Gastrocnemius medialis (tissue), 4 donors: Measurements from ENCODE around the gene CORO2A. TPM values are rescaled to one million over a fixed set of nuclear protein-coding genes. Genes with fewer than 3 reads are reported as not detected.
"Not testable (repeated sequence)": the region's sequence is repeated elsewhere in the genome, so short reads cannot be mapped to it uniquely, and the experiment has no call there.

Source experiments
- ATAC-seq, 2 donors: fragments of 150-250 bp; one replicate each; pipeline ENCODE4 v1.9.1; 2016
- DNase-seq, 2 donors: peaks; one replicate each; pipeline ENCODE4 v3.0.0-alpha.2; 2019
- H3K27ac ChIP-seq, 4 donors: fragments of 200-600 bp; sonication (generic); 1 replicate in 1 of 4; 2 replicates in 3 of 4; pipeline ENCODE4 v1.5.1; 2016 to 2018; ENCODE audit warnings: mild to moderate bottlenecking in 2 of 4, moderate library complexity in 1 of 4
- H3K27me3 ChIP-seq, 3 donors: fragments of 200-600 bp; sonication (generic) in 2 of 3; 1 replicate in 1 of 3; 2 replicates in 2 of 3; pipeline versions ENCODE4 v1.5.1 to v1.6.0; 2016 to 2019; ENCODE audit warnings: mild to moderate bottlenecking in 1 of 3, moderate library complexity in 1 of 3
- H3K36me3 ChIP-seq, 2 donors: fragments of 200-600 bp; sonication (generic) in 1 of 2; one replicate each; pipeline ENCODE4 v1.5.1; 2017 to 2018
- H3K4me1 ChIP-seq, 2 donors: fragments of 200-600 bp; sonication (generic) in 1 of 2; one replicate each; pipeline ENCODE4 v1.5.1; 2016 to 2017; ENCODE audit warnings: mild to moderate bottlenecking in 2 of 2
- H3K4me3 ChIP-seq, 4 donors: fragments of 200-600 bp; sonication (generic) in 3 of 4; 1 replicate in 1 of 4; 2 replicates in 3 of 4; pipeline ENCODE4 v1.5.1; 2016 to 2019; ENCODE audit warnings: mild to moderate bottlenecking in 2 of 4
- H3K9me3 ChIP-seq, 3 donors: fragments of 200-600 bp; sonication (generic) in 2 of 3; 1 replicate in 1 of 3; 2 replicates in 2 of 3; pipeline ENCODE4 v1.5.1; 2016 to 2019
- POLR2A ChIP-seq, 2 donors: fragments of 450-650 bp; IDR thresholded peaks; one replicate each; pipeline ENCODE4 v1.6.1; 2017; ENCODE audit warnings: antibody characterized with exemption in 2 of 2, mild to moderate bottlenecking in 2 of 2, moderate library complexity in 2 of 2
- in situ Hi-C, 4 donors: fragments of 200-750 bp; cut with MboI; loops; one replicate each; pipeline versions ENCODE4 v1.15.0 to v1.8.0; 2017; ENCODE audit warnings: low sequenced_read_pairs in 4 of 4
- intact Hi-C: fragments of 100-400 bp; cut with DNase I; formaldehyde crosslinking; loops from one replicate; pipeline ENCODE4 v1.15.1; 2023; ENCODE audit warnings: low total_unique reads
- total RNA-seq, 4 donors: library from RNA; depleted of rRNA; stranded (reverse); fragments of >200 nt; gene quantifications; one replicate each; pipeline versions ENCODE4 v1.1.0 to v1.2.3, GENCODE V29; 2016
- TF ChIP-seq, protein P1 (sequence below), 5 experiments: fragments of 450-650 bp in 3 of 5; fragments of 200-600 bp in 2 of 5; sonication (generic) in 2 of 5; IDR thresholded peaks in 4 of 5; conservative IDR thresholded peaks in 1 of 5; 1 replicate in 4 of 5; 2 replicates in 1 of 5; pipeline ENCODE4 v1.5.1; 2016 to 2019; ENCODE audit warnings: antibody characterized with exemption in 5 of 5, mild to moderate bottlenecking in 3 of 5, moderate library complexity in 3 of 5

CORO2A gene
- total RNA-seq, 4 donors from 2014 or later = 0.05 to 0.42 (median 0.19) TPM

GRCh38 chr9:98094851-98095250, 97.6 kb downstream of the CORO2A start:
- no peaks in the 10 kb centered on the region for H3K36me3 ChIP-seq
- ATAC-seq = no peak

DNA sequence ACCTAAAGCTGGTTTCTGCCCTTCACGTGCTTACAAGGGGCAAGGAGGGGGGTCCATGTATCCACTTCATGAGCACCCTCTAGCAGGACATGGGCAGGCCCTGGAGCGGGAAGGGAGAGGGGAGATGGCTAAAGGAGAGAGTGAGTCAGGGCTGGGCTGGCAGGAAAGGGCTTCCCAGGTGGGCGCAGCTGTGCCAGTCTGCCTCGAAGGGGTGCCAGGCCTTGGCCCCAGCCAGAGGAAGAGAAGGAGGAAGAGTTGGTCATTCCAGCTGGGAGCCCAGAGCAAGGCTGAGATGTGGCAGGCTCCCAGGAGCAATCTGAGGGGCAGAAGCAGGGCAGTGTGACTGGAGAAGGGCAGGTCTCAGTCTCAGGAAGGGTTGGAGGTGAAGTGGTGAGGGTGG, 98.1 kb downstream of the CORO2A start:
- intact Hi-C loops (no loop called here), in situ Hi-C loops (no loop called here)
- Histone ChIP-seq H3K36me3 (no peaks in the 10 kb centered on the region), H3K27ac (no peak overlapping the region), H3K4me1 (no peaks in the 10 kb centered on the region), H3K9me3 (no peaks in the 10 kb centered on the region), H3K4me3 (no peak overlapping the region), H3K27me3 (peaks cover 7 to 14% (median 12%) of the 10 kb centered on the region in 3 donors)
- ATAC-seq (no peak), DNase-seq (no peak)
- TF ChIP-seq POLR2A (IDR thresholded peaks at IDR 0.05) = no peak
- TF ChIP-seq, protein P1, sequence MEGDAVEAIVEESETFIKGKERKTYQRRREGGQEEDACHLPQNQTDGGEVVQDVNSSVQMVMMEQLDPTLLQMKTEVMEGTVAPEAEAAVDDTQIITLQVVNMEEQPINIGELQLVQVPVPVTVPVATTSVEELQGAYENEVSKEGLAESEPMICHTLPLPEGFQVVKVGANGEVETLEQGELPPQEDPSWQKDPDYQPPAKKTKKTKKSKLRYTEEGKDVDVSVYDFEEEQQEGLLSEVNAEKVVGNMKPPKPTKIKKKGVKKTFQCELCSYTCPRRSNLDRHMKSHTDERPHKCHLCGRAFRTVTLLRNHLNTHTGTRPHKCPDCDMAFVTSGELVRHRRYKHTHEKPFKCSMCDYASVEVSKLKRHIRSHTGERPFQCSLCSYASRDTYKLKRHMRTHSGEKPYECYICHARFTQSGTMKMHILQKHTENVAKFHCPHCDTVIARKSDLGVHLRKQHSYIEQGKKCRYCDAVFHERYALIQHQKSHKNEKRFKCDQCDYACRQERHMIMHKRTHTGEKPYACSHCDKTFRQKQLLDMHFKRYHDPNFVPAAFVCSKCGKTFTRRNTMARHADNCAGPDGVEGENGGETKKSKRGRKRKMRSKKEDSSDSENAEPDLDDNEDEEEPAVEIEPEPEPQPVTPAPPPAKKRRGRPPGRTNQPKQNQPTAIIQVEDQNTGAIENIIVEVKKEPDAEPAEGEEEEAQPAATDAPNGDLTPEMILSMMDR (IDR thresholded peaks at IDR 0.05 in 4 of 5, conservative IDR thresholded peaks at IDR 0.05 in 1 of 5) = no peak

More at GRCh38 chr9:98094851-98095250, 97.6 kb downstream of the CORO2A start:
- intact Hi-C loops = no loop called here
- no peaks in the 10 kb centered on the region for H3K4me1 ChIP-seq
- in situ Hi-C loops = no loop called here
- no peaks in the 10 kb centered on the region for H3K9me3 ChIP-seq
- H3K27ac ChIP-seq = no peak overlapping the region
- DNase-seq = no peak
- H3K4me3 ChIP-seq = no peak overlapping the region
- TF ChIP-seq POLR2A (IDR thresholded peaks at IDR 0.05) = no peak
- TF ChIP-seq, protein P1 (IDR thresholded peaks at IDR 0.05 in 4 of 5, conservative IDR thresholded peaks at IDR 0.05 in 1 of 5) = no peak
- H3K27me3 ChIP-seq = peaks cover 7 to 10% (median 8%) of the 10 kb centered on the region in 3 donors

GRCh38 chr9:98092613-98092931, 99.9 kb downstream of the CORO2A start:
- no peak overlapping the region for H3K27ac ChIP-seq
- TF ChIP-seq, protein P1 (IDR thresholded peaks at IDR 0.05 in 4 of 5, conservative IDR thresholded peaks at IDR 0.05 in 1 of 5) = no peak
- TF ChIP-seq POLR2A (IDR thresholded peaks at IDR 0.05) = no peak
- DNase-seq = no peak
- no peaks in the 10 kb centered on the region for H3K4me1 ChIP-seq
- peaks cover 14 to 29% (median 15%) of the 10 kb centered on the region in 3 donors for H3K27me3 ChIP-seq
- no peak overlapping the region for H3K4me3 ChIP-seq
- ATAC-seq = no peak
- no peaks in the 10 kb centered on the region for H3K36me3 ChIP-seq
- no peaks in the 10 kb centered on the region for H3K9me3 ChIP-seq
- intact Hi-C loops (no loop called here), in situ Hi-C loops (no loop called here)

DNA sequence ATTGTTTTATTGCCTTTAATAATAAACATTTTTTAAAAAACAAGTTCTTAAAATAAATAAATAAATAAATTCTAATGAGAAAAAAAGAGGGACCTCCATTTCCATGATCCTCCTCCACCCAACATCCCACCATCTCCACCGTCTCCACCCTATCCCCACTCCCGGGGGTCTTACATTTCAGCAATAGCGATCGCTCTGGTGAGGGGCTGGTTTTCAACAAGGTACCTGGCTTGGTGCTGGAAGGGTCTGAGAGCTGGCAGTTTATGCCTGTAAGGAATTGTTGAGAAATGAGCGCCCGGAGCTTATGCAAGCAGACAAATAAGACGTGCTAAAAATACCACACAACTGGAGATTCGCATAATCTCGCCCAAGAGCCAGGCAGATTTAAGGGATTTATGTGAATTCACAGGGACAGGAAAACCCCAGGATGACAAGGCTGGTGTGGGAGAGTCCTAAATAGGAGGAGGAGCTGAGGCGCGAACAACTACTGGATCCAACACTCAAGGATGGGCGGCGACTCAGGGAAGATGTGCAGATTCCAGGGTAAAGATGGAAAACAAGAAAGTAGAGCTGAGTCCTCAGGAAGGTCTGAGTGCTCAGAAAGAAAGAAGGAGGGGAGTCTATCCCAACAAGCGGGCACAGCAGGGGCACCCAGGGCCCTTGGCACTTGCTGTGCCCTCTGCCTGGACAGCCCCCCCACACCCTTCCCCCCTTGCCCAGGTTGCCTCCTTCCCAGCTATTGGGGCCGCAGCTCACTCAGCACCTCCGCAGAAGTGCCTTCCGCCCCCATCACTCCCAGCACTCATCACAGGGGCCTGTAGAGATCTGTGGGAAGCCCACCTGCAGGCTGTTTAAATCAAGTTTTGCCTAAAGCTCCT, 100.5 kb downstream of the CORO2A start:
- peaks cover 14 to 32% (median 15%) of the 10 kb centered on the region in 3 donors for H3K27me3 ChIP-seq
- TF ChIP-seq, protein P1 (IDR thresholded peaks at IDR 0.05 in 4 of 5, conservative IDR thresholded peaks at IDR 0.05 in 1 of 5) = no peak
- TF ChIP-seq POLR2A (IDR thresholded peaks at IDR 0.05) = no peak
- no peak for DNase-seq
- no peaks in the 10 kb centered on the region for H3K4me1 ChIP-seq
- no peaks in the 10 kb centered on the region for H3K9me3 ChIP-seq
- no peaks in the 10 kb centered on the region for H3K36me3 ChIP-seq
- ATAC-seq = no peak
- in situ Hi-C loops (no loop called here), intact Hi-C loops (no loop called here)
- H3K27ac ChIP-seq = no peak overlapping the region
- no peak overlapping the region for H3K4me3 ChIP-seq

- intact Hi-C loops, DNase-seq, in situ Hi-C loops, H3K27ac ChIP-seq, H3K4me1 ChIP-seq, H3K9me3 ChIP-seq, ATAC-seq, H3K36me3 ChIP-seq, H3K4me3 ChIP-seq: not testable (repeated sequence)
- peaks cover 14 to 32% (median 15%) of the 10 kb centered on the region in 3 donors for H3K27me3 ChIP-seq
Measured at GRCh38 chr9:98090674-98091073, 101.8 kb downstream of the CORO2A start.
